Measurements from ENCODE around the gene HAPLN2.
"Not testable (repeated sequence)": the region's sequence is repeated elsewhere in the genome, so short reads cannot be mapped to it uniquely, and the experiment has no call there.

The HAPLN2 gene

GRCh38 chr1:156623946-156624813, 5.0 kb downstream of the HAPLN2 start:
- DNase-seq, result peak; percentile 53 to 63

- DNase-seq, result no peak
Observed at GRCh38 chr1:156624814-156625435, 5.7 kb downstream of the HAPLN2 start.

- peak; percentile 77 to 78 for DNase-seq
Observed at GRCh38 chr1:156625436-156626078, 6.3 kb downstream of the HAPLN2 start.

- DNase-seq, result no peak
Observed at GRCh38 chr1:156626079-156626438, 6.8 kb downstream of the HAPLN2 start.

GRCh38 chr1:156627313-156627880, 8.2 kb downstream of the HAPLN2 start:
- peak; percentile 45 to 53 for DNase-seq

- DNase-seq, result no peak
Observed at GRCh38 chr1:156629823-156630449, 10.7 kb downstream of the HAPLN2 start.

GRCh38 chr1:156631152-156631551, 11.9 kb downstream of the HAPLN2 start:
- not testable (repeated sequence) for DNase-seq

- no peak for DNase-seq
Observed at GRCh38 chr1:156632355-156632754, 13.1 kb downstream of the HAPLN2 start.

- no peak for DNase-seq
Observed at GRCh38 chr1:156638189-156638985, 19.2 kb downstream of the HAPLN2 start.

GRCh38 chr1:156639601-156640101, 20.4 kb downstream of the HAPLN2 start:
- DNase-seq, result no peak

GRCh38 chr1:156640842-156641706, 21.9 kb downstream of the HAPLN2 start:
- no peak for DNase-seq

- DNase-seq, result peak in 1 of 2 donors; percentile 24
Observed at GRCh38 chr1:156641761-156642264, 22.6 kb downstream of the HAPLN2 start, which contains the start of gene BCAN. Gene BCAN, plus strand, starts transcription at chr1:156642117. Its CDS starts 3,938 bp downstream, at chr1:156646055.

GRCh38 chr1:156642265-156643048, 23.2 kb downstream of the HAPLN2 start:
- DNase-seq, result no peak

GRCh38 chr1:156643049-156643777, 24.0 kb downstream of the HAPLN2 start:
- DNase-seq, result no peak

GRCh38 chr1:156643778-156644092, 24.5 kb downstream of the HAPLN2 start:
- peak in 1 of 2 donors; percentile 27 for DNase-seq

GRCh38 chr1:156644146-156644545, 24.9 kb downstream of the HAPLN2 start:
- DNase-seq, result no peak

- no peak for DNase-seq
Observed at GRCh38 chr1:156644640-156645039, 25.4 kb downstream of the HAPLN2 start.

GRCh38 chr1:156645056-156645455, 25.8 kb downstream of the HAPLN2 start:
- DNase-seq, result no peak

- DNase-seq, result no peak
Observed at GRCh38 chr1:156645666-156646065, 26.5 kb downstream of the HAPLN2 start.

Data from stimulated activated CD4-positive, alpha-beta T cell treated with anti-CD3 and anti-CD28 coated beads, Interleukin-2, amount 100 ng/mL, for 24 hours (primary cell).